HG02943 (cell line): ENCODE measurements around the gene RAB4A.

Experiments used
- ATAC-seq: cut with Tn5 transposase; IDR thresholded peaks from one replicate; pipeline ENCODE4 v1.9.1; 2021; ENCODE audit warnings: mild to moderate bottlenecking, low read depth, moderate library complexity; ENCODE audit not compliant: unreplicated experiment

Gene RAB4A

GRCh38 chr1:229270547-229271447 is at the start of gene RAB4A:
Gene RAB4A (plus strand): TSS chr1:229271111. CDS start chr1:229271340, 229 bp downstream.
- peak; percentile 85 for ATAC-seq

- ATAC-seq: no peak
Measured at GRCh38 chr1:229222081-229222480, 48.8 kb upstream of the RAB4A start.

GRCh38 chr1:229223498-229223897 is 47.4 kb upstream of the RAB4A start:
- no peak for ATAC-seq

- ATAC-seq: no peak
Measured at GRCh38 chr1:229224308-229224707, 46.6 kb upstream of the RAB4A start.

- ATAC-seq: no peak
Measured at GRCh38 chr1:229225331-229225782, 45.6 kb upstream of the RAB4A start.

GRCh38 chr1:229226796-229227195 is 44.1 kb upstream of the RAB4A start:
- no peak for ATAC-seq

- no peak for ATAC-seq
Measured at GRCh38 chr1:229227298-229227919, 43.5 kb upstream of the RAB4A start.

- ATAC-seq: no peak
Measured at GRCh38 chr1:229228522-229228921, 42.4 kb upstream of the RAB4A start.

GRCh38 chr1:229229137-229229720 is 41.7 kb upstream of the RAB4A start:
- no peak for ATAC-seq

- no peak for ATAC-seq
Measured at GRCh38 chr1:229229721-229230139, 41.2 kb upstream of the RAB4A start.

- ATAC-seq: no peak
Measured at GRCh38 chr1:229230140-229230892, 40.6 kb upstream of the RAB4A start.

- ATAC-seq: no peak
Measured at GRCh38 chr1:229230893-229231753, 39.8 kb upstream of the RAB4A start.

GRCh38 chr1:229231754-229232119 is 39.2 kb upstream of the RAB4A start:
- ATAC-seq: no peak

- no peak for ATAC-seq
Measured at GRCh38 chr1:229234870-229235472, 35.9 kb upstream of the RAB4A start.

- ATAC-seq: no peak
Measured at GRCh38 chr1:229237320-229237719, 33.6 kb upstream of the RAB4A start.

- ATAC-seq: no peak
Measured at GRCh38 chr1:229238231-229238630, 32.7 kb upstream of the RAB4A start.

GRCh38 chr1:229238674-229239415 is 32.1 kb upstream of the RAB4A start:
- no peak for ATAC-seq

- ATAC-seq: no peak
Measured at GRCh38 chr1:229240532-229240931, 30.4 kb upstream of the RAB4A start.

- ATAC-seq: no peak
Measured at GRCh38 chr1:229241390-229241789, 29.5 kb upstream of the RAB4A start.
